GM12874 (cell line): ENCODE results near the gene PARD3.

ENCODE experiments used
- TF ChIP-seq, protein P1 (sequence below): IDR thresholded peaks from 2 replicates; pipeline ENCODE4 v1.5.1; 2011; ENCODE audit warnings: low read depth, mild to moderate bottlenecking, control low read depth, low read length, moderate library complexity; ENCODE audit not compliant: insufficient read depth

Gene PARD3

DNA sequence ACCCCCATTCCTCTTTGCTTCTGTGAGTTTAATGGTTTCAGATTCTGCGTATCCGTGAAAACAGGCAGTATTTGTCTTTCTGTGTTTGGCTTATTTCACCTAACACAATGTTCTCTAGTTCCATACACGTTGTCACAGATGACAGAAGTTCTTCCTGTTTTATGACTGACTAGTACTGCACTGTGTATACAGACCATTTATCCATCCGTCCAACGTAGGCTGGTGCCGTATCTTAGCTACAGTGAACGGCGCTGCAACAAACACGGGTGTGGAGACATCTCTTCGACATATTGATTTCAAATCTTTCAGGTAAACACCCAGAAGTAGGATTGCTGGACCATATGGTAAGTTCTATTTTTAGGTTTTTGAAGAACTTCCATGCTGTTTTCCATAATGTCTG lies 181.7 kb downstream of the PARD3 start:
- TF ChIP-seq, protein P1, sequence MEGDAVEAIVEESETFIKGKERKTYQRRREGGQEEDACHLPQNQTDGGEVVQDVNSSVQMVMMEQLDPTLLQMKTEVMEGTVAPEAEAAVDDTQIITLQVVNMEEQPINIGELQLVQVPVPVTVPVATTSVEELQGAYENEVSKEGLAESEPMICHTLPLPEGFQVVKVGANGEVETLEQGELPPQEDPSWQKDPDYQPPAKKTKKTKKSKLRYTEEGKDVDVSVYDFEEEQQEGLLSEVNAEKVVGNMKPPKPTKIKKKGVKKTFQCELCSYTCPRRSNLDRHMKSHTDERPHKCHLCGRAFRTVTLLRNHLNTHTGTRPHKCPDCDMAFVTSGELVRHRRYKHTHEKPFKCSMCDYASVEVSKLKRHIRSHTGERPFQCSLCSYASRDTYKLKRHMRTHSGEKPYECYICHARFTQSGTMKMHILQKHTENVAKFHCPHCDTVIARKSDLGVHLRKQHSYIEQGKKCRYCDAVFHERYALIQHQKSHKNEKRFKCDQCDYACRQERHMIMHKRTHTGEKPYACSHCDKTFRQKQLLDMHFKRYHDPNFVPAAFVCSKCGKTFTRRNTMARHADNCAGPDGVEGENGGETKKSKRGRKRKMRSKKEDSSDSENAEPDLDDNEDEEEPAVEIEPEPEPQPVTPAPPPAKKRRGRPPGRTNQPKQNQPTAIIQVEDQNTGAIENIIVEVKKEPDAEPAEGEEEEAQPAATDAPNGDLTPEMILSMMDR: no peak

DNA sequence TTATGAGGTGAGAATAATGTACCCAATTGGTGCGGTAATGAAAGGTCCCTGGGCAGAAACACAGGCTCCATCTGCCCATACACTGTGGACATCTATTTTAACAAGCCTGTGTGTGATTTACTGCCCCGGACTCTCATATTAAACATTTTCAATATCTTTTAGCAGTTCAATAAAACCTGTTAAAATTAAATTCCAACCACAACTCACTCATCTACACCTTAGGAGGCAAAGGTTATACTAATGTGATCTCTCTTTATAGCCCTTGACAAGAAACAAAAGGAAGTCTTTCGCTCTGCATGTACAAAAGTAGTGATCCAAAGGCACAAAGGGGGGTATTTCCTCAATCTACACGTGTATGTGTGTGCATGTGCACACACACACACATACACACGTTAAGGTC lies 186.0 kb downstream of the PARD3 start:
- TF ChIP-seq, protein P1: no peak

DNA sequence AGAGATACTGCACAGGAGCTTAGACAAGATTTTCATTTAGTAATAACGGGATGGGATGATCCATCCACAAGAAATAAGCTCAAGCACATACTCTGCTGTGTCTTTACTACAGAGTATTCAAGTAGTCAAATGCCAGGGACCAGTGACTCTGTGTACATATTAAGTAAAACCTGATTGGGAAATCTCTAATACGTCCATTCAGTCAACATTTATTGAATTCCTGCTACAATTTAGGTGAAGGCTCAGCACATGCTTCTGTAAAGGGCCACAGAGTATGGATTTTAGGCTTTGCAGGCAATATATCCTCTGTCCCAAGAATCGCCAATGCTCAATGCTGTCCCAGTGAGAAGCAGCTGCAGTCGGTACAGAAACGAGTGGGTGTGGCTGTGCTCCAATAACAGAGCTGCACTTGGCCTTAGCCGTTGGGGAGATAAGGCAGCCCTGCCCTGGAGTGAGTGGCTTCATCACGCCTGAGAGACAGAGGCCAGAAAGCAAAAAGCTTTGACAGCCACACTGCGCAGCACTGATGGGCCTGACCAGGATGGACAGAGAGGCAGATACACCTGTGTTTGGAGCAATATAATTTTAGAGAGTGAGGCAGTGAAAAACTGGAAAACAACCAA lies 186.8 kb downstream of the PARD3 start:
- TF ChIP-seq, protein P1: no peak

DNA sequence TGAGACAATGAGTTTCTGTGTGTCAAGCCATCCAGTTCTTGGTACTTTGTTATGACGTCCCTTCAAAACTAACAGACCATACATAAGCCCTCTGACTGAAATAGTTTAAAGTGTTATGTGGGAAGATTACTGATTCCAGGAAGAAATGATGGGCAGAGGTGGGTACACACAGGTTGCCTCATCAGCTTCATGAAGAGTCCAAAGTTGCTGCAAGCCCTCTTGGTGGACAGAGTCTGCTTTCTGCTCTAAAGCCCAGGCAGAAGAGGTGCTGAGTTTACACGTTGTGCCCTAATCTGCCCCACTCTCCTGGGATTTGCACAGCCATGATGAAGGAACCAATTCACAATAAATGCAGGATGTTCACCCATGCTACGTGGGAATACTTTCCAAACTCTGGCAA lies 187.4 kb downstream of the PARD3 start:
- TF ChIP-seq, protein P1: no peak

DNA sequence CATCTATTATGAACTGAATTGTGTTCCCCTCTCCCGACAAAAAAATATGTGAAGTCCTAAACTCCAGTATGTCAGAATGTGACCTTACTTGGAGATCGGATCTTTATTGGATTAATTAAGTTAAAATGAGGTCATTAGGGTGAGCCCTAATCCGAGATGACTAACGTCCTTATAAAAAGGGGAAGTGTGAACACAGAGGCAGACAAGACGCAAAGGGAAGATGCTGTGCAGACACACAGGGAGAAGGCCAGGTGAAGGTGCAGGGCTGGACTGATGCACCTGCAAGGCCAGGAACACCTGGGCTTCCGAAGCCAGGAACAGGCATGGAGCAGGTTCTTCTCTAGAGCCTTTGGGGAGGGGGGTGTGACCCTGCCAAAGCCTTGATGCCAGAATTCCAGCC lies 187.8 kb downstream of the PARD3 start:
- TF ChIP-seq, protein P1: no peak

DNA sequence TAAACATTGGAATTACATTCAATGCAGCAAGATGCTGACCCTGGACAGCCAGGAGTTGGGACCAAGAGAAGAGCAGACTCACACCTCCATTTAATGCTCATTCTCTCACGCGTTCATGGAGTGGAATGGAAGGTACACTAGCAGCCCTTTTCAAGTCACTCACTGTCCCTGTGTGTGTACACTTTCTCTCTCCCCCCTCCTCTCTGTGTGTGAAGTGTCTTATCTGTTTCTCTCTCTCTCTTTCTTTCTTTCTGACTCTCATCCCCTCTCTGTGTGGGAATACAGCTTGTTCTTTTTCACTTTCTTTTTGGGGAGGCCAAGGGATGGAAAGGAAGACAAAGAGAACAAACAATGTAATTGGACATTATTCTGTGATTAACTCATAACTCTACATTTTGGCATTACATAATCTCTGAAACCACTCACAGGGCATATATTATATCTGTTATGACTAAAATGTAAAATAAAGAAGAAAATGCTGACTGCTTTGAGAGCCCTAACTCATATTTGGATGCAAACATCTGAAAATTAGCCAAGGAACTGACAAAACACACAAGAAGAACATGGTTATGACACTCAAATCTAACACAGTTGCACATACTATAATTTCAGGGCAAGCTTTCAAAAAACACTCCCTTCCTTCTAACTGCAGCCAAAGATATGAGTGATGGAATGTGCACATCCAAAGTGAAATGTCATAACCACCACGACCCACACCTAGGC lies 188.8 kb downstream of the PARD3 start:
- TF ChIP-seq, protein P1: no peak

DNA sequence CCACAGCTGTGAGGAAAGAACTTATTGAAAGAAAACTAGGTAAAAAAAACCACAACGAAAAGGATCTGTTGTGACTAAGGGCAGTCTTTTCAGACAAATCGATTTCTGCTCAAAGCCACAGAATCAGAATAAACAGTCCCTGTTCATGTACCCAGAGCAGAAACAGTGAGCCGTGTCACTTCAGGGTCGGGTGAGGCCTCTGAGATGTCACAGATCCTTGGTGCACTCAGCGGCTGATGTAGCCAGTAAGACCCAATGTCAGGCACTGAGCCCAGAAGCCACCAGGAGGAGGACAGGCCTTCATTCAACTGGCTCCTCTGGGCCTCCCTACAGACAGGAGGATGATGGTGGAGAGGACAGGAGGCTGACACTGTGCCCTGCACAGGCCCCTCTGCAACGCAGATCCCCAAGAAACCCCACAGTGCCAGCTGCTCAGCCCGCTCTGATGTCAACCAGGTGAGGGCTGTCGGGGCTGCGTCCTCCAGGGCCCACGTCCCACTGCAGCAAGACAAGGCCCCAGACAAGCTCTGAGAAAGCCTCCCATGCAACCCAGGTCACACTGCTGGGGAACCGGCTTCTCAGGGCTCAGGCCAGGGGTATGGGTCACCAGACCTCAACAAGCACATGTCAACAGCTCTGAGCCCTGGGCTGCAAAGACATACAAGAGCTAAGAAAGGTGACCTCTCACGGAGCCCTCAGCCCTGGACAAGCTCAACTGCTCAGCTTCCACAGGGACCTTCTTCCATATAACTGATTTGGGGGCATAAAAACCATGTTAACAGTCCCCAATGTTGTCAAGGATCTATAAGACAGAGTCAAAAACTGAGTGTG lies 190.6 kb downstream of the PARD3 start:
- TF ChIP-seq, protein P1: no peak
